ENCODE results near the gene MCTP2. TPM values are rescaled to one million over a fixed set of nuclear protein-coding genes. Genes with fewer than 3 reads are reported as not detected.

Gene MCTP2
- total RNA-seq, 1 experiment from 2014 or later: 7.4 TPM

DNA sequence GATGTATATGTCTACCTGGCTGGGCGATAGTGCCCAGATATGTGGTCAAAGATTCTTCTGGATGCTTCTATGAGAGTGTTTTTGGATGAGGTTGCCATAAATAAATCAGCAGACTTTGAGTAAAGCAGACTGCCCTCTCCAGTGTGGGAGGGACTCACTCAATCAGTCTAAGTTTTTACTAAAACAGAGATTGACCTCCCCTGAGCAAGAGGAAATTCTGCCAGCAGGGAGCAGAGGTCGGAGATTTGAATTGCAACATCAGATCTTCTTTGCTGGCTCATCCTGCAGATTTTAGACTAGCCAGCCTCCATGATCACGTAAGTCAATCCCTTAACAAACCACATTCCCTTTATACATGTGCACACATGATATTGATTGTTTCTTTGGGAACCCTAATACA is 300.9 kb downstream of the MCTP2 start:
- H3K4me3 Mint-ChIP-seq: peak overlapping the region; percentile 13; the same call in 1 of the 2 replicates

More for the DNA sequence above, 300.9 kb downstream of the MCTP2 start:
- ChIA-PET POLR2A (no interaction called here), CTCF (no interaction called here)
- H3K4me1 Mint-ChIP-seq: peaks cover 54% of the 10 kb centered on the region
- no peaks in the 10 kb centered on the region for H3K9me3 Mint-ChIP-seq
- H3K36me3 Mint-ChIP-seq: no peaks in the 10 kb centered on the region
- H3K27me3 Mint-ChIP-seq (ENCODE audit: low read depth): no peaks in the 10 kb centered on the region
- TF ChIP-seq IRF2 (CRISPR knock-in tag; IDR thresholded peaks at IDR 0.05; ENCODE audit: borderline replicate concordance, low read depth) (no peak), SMAD4 (CRISPR knock-in tag; IDR thresholded peaks at IDR 0.05) (no peak), JAZF1 (CRISPR knock-in tag; IDR thresholded peaks at IDR 0.05) (no peak), CBFB (CRISPR knock-in tag; IDR thresholded peaks at IDR 0.05; ENCODE audit: low read depth) (no peak), EMX1 (CRISPR knock-in tag; IDR thresholded peaks at IDR 0.05) (no peak), TP53 (CRISPR knock-in tag; IDR thresholded peaks at IDR 0.05) (no peak), KAT7 (CRISPR knock-in tag; IDR thresholded peaks at IDR 0.05; ENCODE audit: borderline replicate concordance) (no peak), MYBL2 (CRISPR knock-in tag; IDR thresholded peaks at IDR 0.05) (no peak), GRHL2 (CRISPR knock-in tag; IDR thresholded peaks at IDR 0.05; ENCODE audit: insufficient replicate concordance, severe bottlenecking) (no peak), ZNF396 (CRISPR knock-in tag; IDR thresholded peaks at IDR 0.05; ENCODE audit: borderline replicate concordance) (no peak), NFYB (CRISPR knock-in tag; conservative IDR thresholded peaks at IDR 0.05; ENCODE audit: low read depth) (no peak)
- TF ChIP-seq, protein P1, sequence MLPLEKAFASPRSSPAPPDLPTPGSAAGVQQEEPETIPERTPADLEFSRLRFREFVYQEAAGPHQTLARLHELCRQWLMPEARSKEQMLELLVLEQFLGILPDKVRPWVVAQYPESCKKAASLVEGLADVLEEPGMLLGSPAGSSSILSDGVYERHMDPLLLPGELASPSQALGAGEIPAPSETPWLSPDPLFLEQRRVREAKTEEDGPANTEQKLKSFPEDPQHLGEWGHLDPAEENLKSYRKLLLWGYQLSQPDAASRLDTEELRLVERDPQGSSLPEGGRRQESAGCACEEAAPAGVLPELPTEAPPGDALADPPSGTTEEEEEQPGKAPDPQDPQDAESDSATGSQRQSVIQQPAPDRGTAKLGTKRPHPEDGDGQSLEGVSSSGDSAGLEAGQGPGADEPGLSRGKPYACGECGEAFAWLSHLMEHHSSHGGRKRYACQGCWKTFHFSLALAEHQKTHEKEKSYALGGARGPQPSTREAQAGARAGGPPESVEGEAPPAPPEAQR (CRISPR knock-in tag; IDR thresholded peaks at IDR 0.05): no peak
- TF ChIP-seq, protein P2, sequence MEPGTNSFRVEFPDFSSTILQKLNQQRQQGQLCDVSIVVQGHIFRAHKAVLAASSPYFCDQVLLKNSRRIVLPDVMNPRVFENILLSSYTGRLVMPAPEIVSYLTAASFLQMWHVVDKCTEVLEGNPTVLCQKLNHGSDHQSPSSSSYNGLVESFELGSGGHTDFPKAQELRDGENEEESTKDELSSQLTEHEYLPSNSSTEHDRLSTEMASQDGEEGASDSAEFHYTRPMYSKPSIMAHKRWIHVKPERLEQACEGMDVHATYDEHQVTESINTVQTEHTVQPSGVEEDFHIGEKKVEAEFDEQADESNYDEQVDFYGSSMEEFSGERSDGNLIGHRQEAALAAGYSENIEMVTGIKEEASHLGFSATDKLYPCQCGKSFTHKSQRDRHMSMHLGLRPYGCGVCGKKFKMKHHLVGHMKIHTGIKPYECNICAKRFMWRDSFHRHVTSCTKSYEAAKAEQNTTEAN (CRISPR knock-in tag; IDR thresholded peaks at IDR 0.05): no peak
- H3K27ac Mint-ChIP-seq: peak overlapping the region; percentile 78; the same call in 1 of the 2 replicates
- DNase-seq (ENCODE audit: low spot score) (no peak), ATAC-seq (peak; percentile 83)

Measured in WTC11 (cell line).